Left ventricle myocardium inferior (tissue), 1 donor: Measurements from ENCODE around the gene SRRT. TPM values are rescaled to one million over a fixed set of nuclear protein-coding genes. Genes with fewer than 3 reads are reported as not detected.
A peak's percentile ranks its signal among the peaks of the same experiment; 100 is the strongest.

Source experiments
- DNase-seq: peaks from one replicate; pipeline ENCODE4 v3.0.0-alpha.2; 2020
- H3K27ac ChIP-seq: fragments of 200-600 bp; replicated peaks from 2 replicates; pipeline ENCODE4 v1.8.0; 2021
- H3K27me3 ChIP-seq: fragments of 200-600 bp; 2 replicates; pipeline ENCODE4 v1.8.0; 2021; ENCODE audit warnings: low read depth
- H3K36me3 ChIP-seq: fragments of 200-600 bp; 2 replicates; pipeline ENCODE4 v1.8.0; 2021
- H3K4me1 ChIP-seq: fragments of 200-600 bp; 2 replicates; pipeline ENCODE4 v1.8.0; 2021
- H3K4me3 ChIP-seq: fragments of 200-600 bp; 2 replicates; pipeline ENCODE4 v1.8.0; 2021; ENCODE audit warnings: mild to moderate bottlenecking, moderate library complexity
- H3K9me3 ChIP-seq: fragments of 200-600 bp; replicated peaks from 2 replicates; pipeline ENCODE4 v1.8.0; 2021
- intact Hi-C: fragments of 100-400 bp; cut with micrococcal nuclease; formaldehyde crosslinking; loops from one replicate; pipeline ENCODE4 v1.11.0; 2022
- total RNA-seq: library from RNA; stranded (reverse); fragmentation: NEBNext Ultra II Directional; extraction: Animal tissue kit (Norgen Biotek cat#: 25700); gene quantifications from one replicate; pipeline ENCODE4 v1.2.1, GENCODE V29; 2021
- TF ChIP-seq, protein P1 (sequence below): fragments of 200-600 bp; IDR thresholded peaks from 2 replicates; pipeline ENCODE4 v1.8.0; 2021; ENCODE audit warnings: antibody characterized with exemption, mild to moderate bottlenecking, borderline replicate concordance
- donor health status: DM: no; HTN: yes; CAD: no; lungs with severe emphysema.

The SRRT gene
- total RNA-seq, 1 donor from 2014 or later, result 51.3 TPM

DNA sequence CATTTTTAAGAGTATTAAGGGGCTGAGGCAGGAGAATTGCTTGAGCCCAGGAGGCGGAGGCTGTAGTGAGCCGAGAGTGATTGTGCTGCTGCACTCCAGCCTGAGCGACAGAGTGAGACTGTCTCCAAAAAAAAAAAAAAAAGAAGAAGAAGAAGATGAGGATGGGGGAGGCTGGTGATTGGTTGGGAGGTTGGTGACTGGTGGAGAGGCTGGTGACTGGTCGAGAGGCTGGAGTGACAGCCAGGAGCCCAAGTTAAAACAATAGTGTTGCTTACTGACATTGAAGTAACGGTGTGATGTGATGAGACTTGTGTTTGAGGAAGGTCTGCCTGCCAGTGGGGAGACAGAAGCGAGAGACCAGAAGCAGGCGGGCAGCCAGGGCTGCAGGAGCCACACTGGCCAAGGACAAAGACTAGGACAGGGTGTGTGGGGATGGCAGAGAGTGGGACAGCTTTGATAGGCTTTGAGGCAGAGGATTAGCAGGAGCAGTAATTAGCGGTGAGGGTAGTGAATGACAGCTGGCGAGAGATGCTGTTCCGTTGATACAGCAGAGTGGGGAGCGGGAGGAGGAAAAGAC, 4.9 kb downstream of the SRRT start:
- intact Hi-C loops, result no loop called here
- Histone ChIP-seq H3K4me1 (peaks cover 55% of the 10 kb centered on the region), H3K36me3 (peaks cover 74% of the 10 kb centered on the region), H3K9me3 (no peaks in the 10 kb centered on the region), H3K27me3 (no peaks in the 10 kb centered on the region), H3K27ac (peak overlapping the region; percentile 61), H3K4me3 (no peak overlapping the region)
- DNase-seq, result no peak
- TF ChIP-seq, protein P1, sequence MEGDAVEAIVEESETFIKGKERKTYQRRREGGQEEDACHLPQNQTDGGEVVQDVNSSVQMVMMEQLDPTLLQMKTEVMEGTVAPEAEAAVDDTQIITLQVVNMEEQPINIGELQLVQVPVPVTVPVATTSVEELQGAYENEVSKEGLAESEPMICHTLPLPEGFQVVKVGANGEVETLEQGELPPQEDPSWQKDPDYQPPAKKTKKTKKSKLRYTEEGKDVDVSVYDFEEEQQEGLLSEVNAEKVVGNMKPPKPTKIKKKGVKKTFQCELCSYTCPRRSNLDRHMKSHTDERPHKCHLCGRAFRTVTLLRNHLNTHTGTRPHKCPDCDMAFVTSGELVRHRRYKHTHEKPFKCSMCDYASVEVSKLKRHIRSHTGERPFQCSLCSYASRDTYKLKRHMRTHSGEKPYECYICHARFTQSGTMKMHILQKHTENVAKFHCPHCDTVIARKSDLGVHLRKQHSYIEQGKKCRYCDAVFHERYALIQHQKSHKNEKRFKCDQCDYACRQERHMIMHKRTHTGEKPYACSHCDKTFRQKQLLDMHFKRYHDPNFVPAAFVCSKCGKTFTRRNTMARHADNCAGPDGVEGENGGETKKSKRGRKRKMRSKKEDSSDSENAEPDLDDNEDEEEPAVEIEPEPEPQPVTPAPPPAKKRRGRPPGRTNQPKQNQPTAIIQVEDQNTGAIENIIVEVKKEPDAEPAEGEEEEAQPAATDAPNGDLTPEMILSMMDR, result no peak

DNA sequence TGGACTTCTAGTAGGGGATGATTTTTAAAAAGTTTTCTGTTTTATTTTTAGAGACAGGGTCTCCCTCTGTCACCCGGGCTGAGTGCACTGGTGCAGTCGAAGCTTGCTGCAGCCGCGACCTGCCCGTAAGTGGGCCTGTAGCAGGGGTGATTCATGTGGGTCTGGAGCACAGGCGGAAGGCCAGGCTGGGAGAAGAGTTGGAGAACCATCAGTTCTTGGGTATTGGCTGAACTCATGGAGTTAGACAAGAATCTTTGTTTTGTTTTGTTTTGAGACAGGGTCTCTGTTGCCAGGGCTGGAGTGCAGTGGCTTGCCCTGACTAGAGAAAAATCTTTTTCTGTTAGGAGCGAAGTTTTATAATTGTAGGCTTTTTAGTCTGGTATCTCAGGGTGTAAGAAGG, 5.7 kb downstream of the SRRT start:
- Histone ChIP-seq H3K27me3 (no peaks in the 10 kb centered on the region), H3K4me3 (no peak overlapping the region), H3K36me3 (peaks cover 83% of the 10 kb centered on the region), H3K27ac (no peak overlapping the region), H3K4me1 (peaks cover 48% of the 10 kb centered on the region), H3K9me3 (no peaks in the 10 kb centered on the region)
- no peak for DNase-seq
- TF ChIP-seq, protein P1, result no peak
- intact Hi-C loops, result no loop called here

DNA sequence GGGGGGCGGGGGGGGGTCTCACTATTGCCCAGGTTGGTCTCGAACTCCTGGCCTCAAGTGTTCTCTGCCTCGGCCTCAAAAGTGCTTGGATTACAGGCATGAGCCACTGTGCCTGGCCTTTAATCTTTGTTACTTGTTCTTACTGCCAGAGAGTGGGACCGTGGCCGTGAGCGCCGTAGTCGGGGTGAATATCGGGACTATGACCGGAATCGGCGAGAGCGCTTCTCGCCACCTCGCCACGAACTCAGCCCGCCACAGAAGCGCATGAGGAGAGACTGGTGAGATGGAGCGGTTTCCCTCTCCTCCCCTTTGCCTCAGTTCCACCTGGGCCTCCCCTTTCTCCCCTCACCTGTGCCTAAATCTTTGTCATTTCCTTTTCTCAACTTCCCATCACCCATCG, 6.2 kb downstream of the SRRT start:
- Histone ChIP-seq H3K27ac (no peak overlapping the region), H3K4me3 (no peak overlapping the region), H3K36me3 (peaks cover 87% of the 10 kb centered on the region), H3K9me3 (no peaks in the 10 kb centered on the region), H3K4me1 (peaks cover 43% of the 10 kb centered on the region), H3K27me3 (no peaks in the 10 kb centered on the region)
- no peak for DNase-seq
- intact Hi-C loops, result no loop called here
- TF ChIP-seq, protein P1, result no peak

DNA sequence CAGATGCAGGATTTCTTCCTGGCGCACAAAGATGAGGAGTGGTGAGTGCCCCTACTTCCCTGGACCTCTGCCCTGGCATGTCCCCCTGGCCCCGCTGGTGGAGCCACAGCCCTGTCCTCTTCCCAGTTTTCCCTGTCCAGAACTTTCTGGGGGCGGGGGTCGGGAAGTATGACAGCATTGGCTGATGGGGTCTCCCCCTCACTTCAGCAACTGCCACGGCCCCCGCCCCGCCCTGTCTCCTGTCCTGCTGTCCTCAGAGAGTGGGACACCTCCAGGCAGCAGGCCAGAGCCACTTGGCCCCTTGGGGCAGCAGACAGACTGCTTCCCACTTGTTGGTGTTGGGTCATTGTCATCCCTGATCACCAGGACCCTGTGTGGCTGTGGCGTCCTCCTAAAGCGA, 7.3 kb downstream of the SRRT start:
- TF ChIP-seq, protein P1, result no peak
- Histone ChIP-seq H3K27me3 (no peaks in the 10 kb centered on the region), H3K4me1 (peaks cover 36% of the 10 kb centered on the region), H3K9me3 (no peaks in the 10 kb centered on the region), H3K4me3 (no peak overlapping the region), H3K27ac (no peak overlapping the region), H3K36me3 (peaks cover 87% of the 10 kb centered on the region)
- intact Hi-C loops, result no loop called here
- DNase-seq, result no peak

DNA sequence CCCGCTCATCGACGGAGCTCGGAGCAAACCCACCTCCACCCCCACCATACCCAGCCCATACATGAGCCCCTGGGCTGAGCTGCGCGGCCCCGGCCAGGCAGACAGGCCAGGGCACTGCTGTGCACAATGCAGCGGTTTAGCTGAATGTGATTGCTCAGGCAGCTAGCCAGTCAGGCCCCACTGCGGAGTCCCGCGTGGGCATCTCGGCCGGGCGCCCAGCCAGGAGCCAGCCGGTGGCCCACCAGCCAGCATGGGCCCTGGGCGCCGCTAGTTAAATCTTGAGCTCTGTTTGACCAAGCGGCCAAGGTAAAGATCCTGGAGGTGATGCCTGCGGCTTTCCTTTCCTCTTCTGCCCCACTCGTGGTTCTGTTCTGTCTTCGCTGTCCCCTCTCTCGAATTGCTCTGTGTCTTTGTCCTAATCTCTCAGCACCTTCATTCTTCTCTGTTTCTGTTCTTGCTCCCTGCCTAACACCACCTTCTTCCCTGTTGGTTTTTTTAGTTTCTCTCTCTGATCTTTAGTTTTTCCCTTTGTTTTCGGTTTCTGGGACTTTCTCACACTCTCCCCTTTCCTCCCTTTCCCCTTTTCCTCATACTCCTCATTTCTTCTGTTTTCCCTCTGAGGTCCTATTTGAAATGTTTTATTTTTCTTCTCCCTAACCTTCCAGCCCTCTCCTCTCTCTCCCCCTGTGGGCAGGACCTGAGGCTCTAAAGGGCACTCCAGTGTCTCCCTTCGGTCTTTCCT, 8.1 kb downstream of the SRRT start:
- Histone ChIP-seq H3K4me3 (no peak overlapping the region), H3K9me3 (no peaks in the 10 kb centered on the region), H3K27ac (no peak overlapping the region), H3K4me1 (peaks cover 36% of the 10 kb centered on the region), H3K27me3 (no peaks in the 10 kb centered on the region), H3K36me3 (peaks cover 87% of the 10 kb centered on the region)
- no peak for DNase-seq
- intact Hi-C loops, result no loop called here
- TF ChIP-seq, protein P1, result no peak
